ENCODE data around the gene PTRH1. TPM values are rescaled to one million over a fixed set of nuclear protein-coding genes. Genes with fewer than 3 reads are reported as not detected.

PTRH1 gene
- total and polyA plus RNA-seq, 2 experiments from 2014 or later: 23.7 to 27.5 TPM

- no peak for DNase-seq (ENCODE audit: low read depth in 1 of 2, low spot score in 1 of 2)
- peaks cover 5% of the 10 kb centered on the region for H3K4me1 ChIP-seq (ENCODE audit: low read depth)
- no peak overlapping the region for H3K27ac ChIP-seq
- no peaks in the 10 kb centered on the region for H3K27me3 ChIP-seq
- H3K36me3 ChIP-seq: no peaks in the 10 kb centered on the region
- no peak for TF ChIP-seq CTCF (IDR thresholded peaks at IDR 0.05; ENCODE audit: low read depth, low read length)
- no peaks in the 10 kb centered on the region for H3K9me3 ChIP-seq (ENCODE audit: low read depth)
- no peak overlapping the region for H3K4me3 ChIP-seq
Observed at GRCh38 chr9:127721391-127721821, 5.9 kb upstream of the PTRH1 start.

GRCh38 chr9:127720865-127721227 lies 5.4 kb upstream of the PTRH1 start:
- Histone ChIP-seq H3K4me3 (no peak overlapping the region), H3K4me1 (ENCODE audit: low read depth) (peaks cover 9% of the 10 kb centered on the region), H3K27ac (no peak overlapping the region), H3K36me3 (no peaks in the 10 kb centered on the region), H3K9me3 (ENCODE audit: low read depth) (no peaks in the 10 kb centered on the region), H3K27me3 (no peaks in the 10 kb centered on the region)
- TF ChIP-seq CTCF (IDR thresholded peaks at IDR 0.05; ENCODE audit: low read depth, low read length): no peak
- DNase-seq (ENCODE audit: low read depth in 1 of 2, low spot score in 1 of 2): no peak

GRCh38 chr9:127720031-127720864 lies 4.8 kb upstream of the PTRH1 start:
- Histone ChIP-seq H3K27ac (no peak overlapping the region), H3K4me1 (ENCODE audit: low read depth) (peaks cover 9% of the 10 kb centered on the region), H3K9me3 (ENCODE audit: low read depth) (no peaks in the 10 kb centered on the region), H3K36me3 (no peaks in the 10 kb centered on the region), H3K4me3 (no peak overlapping the region), H3K27me3 (no peaks in the 10 kb centered on the region)
- DNase-seq (ENCODE audit: low read depth in 1 of 2, low spot score in 1 of 2): no peak
- no peak for TF ChIP-seq CTCF (IDR thresholded peaks at IDR 0.05; ENCODE audit: low read depth, low read length)

GRCh38 chr9:127717766-127718165 lies 2.3 kb upstream of the PTRH1 start:
- TF ChIP-seq CTCF (IDR thresholded peaks at IDR 0.05; ENCODE audit: low read depth, low read length): no peak
- Histone ChIP-seq H3K4me1 (ENCODE audit: low read depth) (peaks cover 4% of the 10 kb centered on the region), H3K36me3 (no peaks in the 10 kb centered on the region), H3K4me3 (no peak overlapping the region), H3K27ac (no peak overlapping the region), H3K27me3 (no peaks in the 10 kb centered on the region), H3K9me3 (ENCODE audit: low read depth) (no peaks in the 10 kb centered on the region)
- no peak for DNase-seq (ENCODE audit: low read depth in 1 of 2, low spot score in 1 of 2)

GRCh38 chr9:127716412-127716811 lies 949 bp upstream of the PTRH1 start:
- Histone ChIP-seq H3K36me3 (no peaks in the 10 kb centered on the region), H3K4me1 (ENCODE audit: low read depth) (peaks cover 5% of the 10 kb centered on the region), H3K4me3 (peak overlapping the region; percentile 79), H3K27ac (no peak overlapping the region), H3K9me3 (ENCODE audit: low read depth) (no peaks in the 10 kb centered on the region), H3K27me3 (no peaks in the 10 kb centered on the region)
- DNase-seq (ENCODE audit: low read depth in 1 of 2, low spot score in 1 of 2): no peak
- TF ChIP-seq CTCF (IDR thresholded peaks at IDR 0.05; ENCODE audit: low read depth, low read length): no peak

All from cardiac muscle cell (in vitro differentiated cells and primary cell).